ENCODE measurements around the gene APRT. TPM values are rescaled to one million over a fixed set of nuclear protein-coding genes. Genes with fewer than 3 reads are reported as not detected.

Gene APRT
- total RNA-seq, 1 donor from 2014 or later, result 45.3 TPM

- intact Hi-C loops (cut with DNase I), result loop anchor here (1.0 to 5.0 kb wide), 4 partner anchors 45 to 405 kb away; partner anchors contain the start of genes CDH15, TRAPPC2L and ZNF778
Observed at GRCh38 chr16:88812513-88813268, 963 bp upstream of the APRT start.

DNA sequence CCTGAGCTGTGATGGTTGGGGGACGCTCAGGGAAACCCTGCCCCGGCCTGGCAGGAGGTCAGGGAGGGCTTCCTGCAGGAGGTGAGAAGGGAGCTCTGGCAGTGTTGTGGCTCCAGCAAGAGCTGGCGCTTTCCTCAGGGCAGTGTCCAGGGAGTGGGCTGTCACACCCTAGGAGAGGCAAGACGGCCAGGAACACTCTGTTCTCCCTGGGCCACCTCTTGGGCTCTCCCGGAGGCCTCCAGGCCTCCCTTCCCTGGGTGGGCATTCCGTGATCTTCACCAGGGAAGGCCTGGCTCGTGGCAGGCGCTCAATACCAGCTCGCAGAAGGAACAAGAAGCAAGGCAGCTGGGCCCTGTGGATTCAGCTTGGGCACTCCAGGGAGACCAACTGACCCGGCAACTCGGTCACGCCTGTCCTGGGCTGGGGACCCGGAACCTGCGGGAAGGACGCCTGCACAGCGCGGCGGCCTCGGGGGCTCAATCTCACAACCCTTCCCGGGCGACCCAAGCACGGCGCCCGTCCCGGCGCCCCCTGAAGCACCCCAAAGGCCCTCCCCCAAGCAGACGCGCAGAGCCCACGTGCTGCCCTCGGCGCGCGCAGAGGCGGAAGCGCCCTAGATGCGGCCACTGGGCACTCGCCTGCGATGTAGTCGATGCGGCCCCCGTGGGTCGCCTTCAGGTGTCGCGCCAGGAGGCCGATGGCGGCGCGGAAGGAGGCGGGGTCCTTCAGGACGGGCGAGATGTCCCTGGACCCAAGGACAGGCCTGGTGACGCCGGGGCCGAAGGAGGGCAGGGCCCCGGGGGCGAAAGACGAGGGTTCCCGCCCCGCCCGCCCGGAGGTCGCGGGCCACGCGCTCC, 588 bp downstream of the APRT start:
- intact Hi-C loops (cut with DNase I), result loop anchor here (5.0 kb wide), 3 partner anchors 131 to 406 kb away; partner anchors contain the start of genes CDH15 and ZNF778
- peak; percentile 74 for ATAC-seq
- DNase-seq (ENCODE audit: missing footprints), result peak; percentile 90

More at GRCh38 chr16:88812513-88813268, 963 bp upstream of the APRT start:
- DNase-seq (ENCODE audit: missing footprints) (peak; percentile 82), ATAC-seq (peak; percentile 13)

GRCh38 chr16:88810166-88810911, 1.4 kb downstream of the APRT start:
- intact Hi-C loops (cut with DNase I), result loop anchor here (5.0 kb wide), 3 partner anchors 132 to 407 kb away; partner anchors contain the start of genes CDH15 and ZNF778
- ATAC-seq (no peak), DNase-seq (ENCODE audit: missing footprints) (no peak)

GRCh38 chr16:88809676-88810165, 2.0 kb downstream of the APRT start:
- intact Hi-C loops (cut with DNase I), result loop anchor here (5.0 kb wide), 3 partner anchors 133 to 408 kb away; partner anchors contain the start of genes CDH15 and ZNF778
- ATAC-seq (no peak), DNase-seq (ENCODE audit: missing footprints) (no peak)

DNA sequence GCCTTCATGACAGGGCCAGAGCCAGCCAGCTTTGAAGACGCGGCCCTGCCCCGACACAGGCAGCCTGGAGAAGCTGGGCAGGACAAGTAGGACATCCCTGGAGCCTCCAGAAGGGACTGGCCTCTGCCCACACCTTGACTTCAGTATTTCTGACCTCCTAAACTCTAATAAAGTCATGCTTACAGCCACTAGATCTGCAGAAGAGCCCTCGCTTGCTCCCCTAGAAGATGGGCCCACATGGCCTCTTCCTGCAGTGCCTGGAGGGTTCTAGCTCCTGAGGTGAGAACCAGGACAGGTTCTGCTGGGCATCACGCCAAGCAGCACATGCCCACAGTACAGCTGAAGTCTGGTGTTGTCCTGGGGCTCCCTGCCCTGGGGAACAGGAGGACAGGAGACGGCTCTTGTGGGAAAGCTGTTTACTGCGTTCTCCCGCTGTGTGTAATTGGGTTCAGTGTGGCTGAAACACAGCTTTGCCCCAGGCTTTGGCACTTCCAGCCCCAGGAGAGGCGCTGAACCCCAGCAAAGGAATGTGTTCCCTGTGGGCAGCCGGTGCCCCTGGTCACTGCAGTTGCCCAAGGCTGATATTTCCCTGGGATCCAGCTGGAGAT, 2.6 kb downstream of the APRT start:
- intact Hi-C loops (cut with DNase I), result no loop called here
- ATAC-seq, result no peak
- DNase-seq (ENCODE audit: missing footprints), result no peak

DNA sequence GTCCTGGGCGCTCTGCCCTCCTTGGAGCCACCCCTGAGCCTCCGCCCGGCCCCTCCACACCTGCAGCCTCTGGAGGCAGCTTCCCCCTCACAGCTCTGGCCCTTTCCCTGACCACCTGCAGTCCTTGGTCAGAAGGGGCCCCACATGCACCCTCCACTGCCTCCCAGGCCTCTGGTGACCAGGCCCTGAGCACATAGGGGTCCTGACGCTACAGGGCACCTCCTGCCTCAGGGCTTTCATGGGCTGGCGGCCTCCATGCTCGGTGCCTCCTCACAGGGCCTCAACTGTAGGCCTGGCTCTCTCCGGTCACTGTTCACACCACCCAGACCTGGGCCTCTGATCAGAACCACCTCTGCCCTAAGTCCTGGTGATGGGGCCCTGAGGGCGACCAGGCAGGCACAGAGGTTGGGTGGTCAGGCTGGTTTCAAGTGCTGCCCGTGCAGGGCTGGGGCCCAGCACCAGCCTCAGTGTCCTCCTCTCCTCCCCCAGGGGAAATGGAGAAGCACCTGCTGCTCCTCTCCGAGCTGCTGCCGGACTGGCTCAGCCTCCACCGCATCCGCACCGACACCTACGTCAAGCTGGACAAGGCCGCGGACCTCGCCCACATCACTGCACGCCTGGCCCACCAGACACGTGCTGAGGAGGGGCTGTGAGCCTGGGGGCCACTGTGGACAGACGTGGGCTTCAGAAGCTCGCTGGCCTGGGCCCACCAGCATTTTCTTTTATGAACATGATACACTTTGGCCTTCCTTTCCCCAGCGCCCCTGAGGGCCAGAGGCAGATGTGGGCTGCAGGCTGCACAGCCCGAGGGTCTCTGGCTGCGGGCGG, 3.9 kb downstream of the APRT start:
- ATAC-seq (no peak), DNase-seq (ENCODE audit: missing footprints) (no peak)
- intact Hi-C loops (cut with DNase I), result no loop called here

DNA sequence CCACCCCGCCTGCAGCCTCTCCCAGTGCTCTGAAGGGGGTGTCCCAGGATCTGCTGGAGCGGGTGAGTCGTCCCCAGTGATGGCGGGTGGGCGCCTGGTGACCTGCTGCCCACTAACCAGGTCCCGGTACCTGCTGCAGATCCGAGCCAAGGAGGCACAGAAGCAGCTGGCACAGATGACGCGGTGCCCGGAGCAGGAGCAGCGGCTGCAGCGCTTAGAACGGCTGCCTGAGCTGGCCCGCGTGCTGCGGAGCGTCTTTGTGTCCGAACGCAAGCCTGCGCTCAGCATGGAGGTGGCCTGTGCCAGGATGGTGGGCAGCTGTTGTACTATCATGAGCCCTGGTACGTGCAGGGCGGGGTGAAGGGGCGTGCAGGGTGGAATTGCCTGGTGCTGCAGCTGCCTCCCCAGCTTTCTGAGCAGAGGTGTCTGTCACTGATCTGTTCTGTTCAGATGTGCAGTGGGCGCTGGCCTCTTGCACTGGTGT, 4.5 kb downstream of the APRT start:
- intact Hi-C loops (cut with DNase I), result no loop called here
- no peak for DNase-seq (ENCODE audit: missing footprints)
- ATAC-seq, result no peak

GRCh38 chr16:88806491-88807111, 5.1 kb downstream of the APRT start:
- no peak for DNase-seq (ENCODE audit: missing footprints)
- no peak for ATAC-seq
- intact Hi-C loops (cut with DNase I), result no loop called here

DNA sequence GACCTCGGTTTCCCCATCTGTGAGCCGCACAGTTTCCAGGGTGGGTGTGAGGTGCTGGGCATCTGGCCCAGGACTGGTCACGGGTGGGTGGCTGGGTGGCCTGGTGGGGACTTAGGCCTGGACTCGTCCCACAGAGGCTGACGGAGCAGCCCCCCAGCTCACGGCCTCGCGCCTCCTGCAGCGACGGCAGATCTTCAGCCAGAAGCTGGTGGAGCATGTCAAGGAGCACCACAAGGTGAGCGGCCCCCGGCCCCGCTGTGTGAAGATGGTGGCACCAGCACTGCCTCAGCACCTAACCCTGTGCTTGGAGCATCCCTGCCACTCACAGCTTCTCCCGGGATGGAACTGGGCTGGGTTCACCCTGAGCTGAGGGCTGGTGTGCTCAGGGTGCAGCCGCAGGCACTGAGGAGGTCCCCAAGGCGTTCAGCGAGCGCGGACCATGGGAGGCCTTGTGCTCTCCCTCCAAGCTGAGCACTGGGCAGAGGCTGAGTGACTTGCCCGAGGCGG, 5.8 kb downstream of the APRT start:
- intact Hi-C loops (cut with DNase I), result no loop called here
- DNase-seq (ENCODE audit: missing footprints), result no peak
- no peak for ATAC-seq

GRCh38 chr16:88805340-88805715, 6.4 kb downstream of the APRT start:
- DNase-seq (ENCODE audit: missing footprints), result no peak
- intact Hi-C loops (cut with DNase I), result no loop called here
- no peak for ATAC-seq

- ATAC-seq (no peak), DNase-seq (ENCODE audit: missing footprints) (no peak)
- intact Hi-C loops (cut with DNase I), result no loop called here
Observed at GRCh38 chr16:88804552-88805339, 7.0 kb downstream of the APRT start.

GRCh38 chr16:88804173-88804551, 7.6 kb downstream of the APRT start:
- intact Hi-C loops (cut with DNase I), result no loop called here
- DNase-seq (ENCODE audit: missing footprints), result no peak

GRCh38 chr16:88803264-88803987, 8.3 kb downstream of the APRT start, which contains the start of gene CDT1:
Gene CDT1, plus strand, starts transcription at chr16:88803789. Its CDS starts 43 bp downstream, at chr16:88803832.
- ATAC-seq, result peak; percentile 80
- intact Hi-C loops (cut with DNase I), result no loop called here

More at GRCh38 chr16:88804173-88804551, 7.6 kb downstream of the APRT start:
- ATAC-seq, result no peak

GRCh38 chr16:88800277-88800592, 11.5 kb downstream of the APRT start:
- intact Hi-C loops (cut with DNase I), result no loop called here
- DNase-seq (ENCODE audit: missing footprints) (no peak), ATAC-seq (no peak)

More at GRCh38 chr16:88803264-88803987, 8.3 kb downstream of the APRT start, which contains the start of gene CDT1:
- DNase-seq (ENCODE audit: missing footprints), result peak; percentile 89

- ATAC-seq (no peak), DNase-seq (ENCODE audit: missing footprints) (no peak)
- intact Hi-C loops (cut with DNase I), result no loop called here
Observed at GRCh38 chr16:88799569-88800276, 12.0 kb downstream of the APRT start.
